PC-3 (cell line): ENCODE data around the gene ACTN1. TPM values are rescaled to one million over a fixed set of nuclear protein-coding genes. Genes with fewer than 3 reads are reported as not detected.

Experiments used
- ATAC-seq: fragments of 200-7000 bp; cut with Tn5 transposase; 2 replicates; pipeline ENCODE4 v1.9.1; 2020; ENCODE audit warnings: mild to moderate bottlenecking, moderate library complexity
- BruUV-seq: library from RNA; stranded (reverse); fragments of 400-500 nt; replicated peaks from 2 replicates; lab custom pipeline; 2021; lab: Mats Ljungman, UMichigan
- CTCF ChIA-PET: fragments of 300-600 bp; sonication (Branson Sonifier 250); formaldehyde crosslinking; loops from one replicate; lab custom pipeline; 2022; ENCODE audit warnings: antibody characterized with exemption; lab: Charles Lee
- POLR2A ChIA-PET: fragments of 300-600 bp; sonication (Branson Sonifier 250); formaldehyde crosslinking; loops from one replicate; lab custom pipeline; 2022; ENCODE audit warnings: antibody characterized with exemption; ENCODE audit not compliant: unreplicated experiment; lab: Charles Lee
- DNase-seq: peaks from one replicate; pipeline ENCODE4 v3.0.0-alpha.2; 2015
- H2AFZ ChIP-seq: fragments of 300-600 bp; sonication (generic); 2 replicates; pipeline ENCODE4 v1.6.0; 2016; ENCODE audit warnings: antibody characterized with exemption, low read length
- H3F3A ChIP-seq: fragments of 300-600 bp; sonication (generic); one replicate; pipeline ENCODE4 v1.6.0; 2017; ENCODE audit warnings: antibody characterized with exemption, low read length, control low read depth, mild to moderate bottlenecking; ENCODE audit not compliant: unreplicated experiment
- H3K27ac ChIP-seq: fragments of 300-600 bp; sonication (generic); 2 replicates; pipeline ENCODE4 v1.5.1; 2016; ENCODE audit warnings: mild to moderate bottlenecking, low read length
- H3K27me3 ChIP-seq: fragments of 300-600 bp; sonication (generic); 2 replicates; pipeline ENCODE4 v1.6.1; 2016; ENCODE audit warnings: low read length, mixed read lengths
- H3K36me3 ChIP-seq: fragments of 300-600 bp; sonication (generic); 2 replicates; pipeline ENCODE4 v1.6.1; 2016; ENCODE audit warnings: low read depth, mixed run types, low read length, mixed read lengths
- H3K4me1 ChIP-seq: fragments of 300-600 bp; sonication (generic); 2 replicates; pipeline ENCODE4 v1.5.1; 2016; ENCODE audit warnings: low read length; ENCODE audit not compliant: insufficient read depth
- H3K4me2 ChIP-seq: fragments of 300-600 bp; sonication (generic); 2 replicates; pipeline ENCODE4 v1.6.0; 2016; ENCODE audit warnings: low read length
- H3K4me3 ChIP-seq: fragments of 300-600 bp; sonication (generic); 2 replicates; pipeline ENCODE4 v1.5.1; 2016; ENCODE audit warnings: mild to moderate bottlenecking, low read length, mixed read lengths
- H3K79me2 ChIP-seq: fragments of 300-600 bp; sonication (generic); 2 replicates; pipeline ENCODE4 v1.6.1; 2017; ENCODE audit warnings: low read length, mixed read lengths
- H3K9ac ChIP-seq: fragments of 300-600 bp; sonication (generic); 2 replicates; pipeline ENCODE4 v1.6.0; 2016; ENCODE audit warnings: mild to moderate bottlenecking, low read length
- H3K9me2 ChIP-seq: fragments of 300-600 bp; sonication (generic); replicated peaks from 2 replicates; pipeline ENCODE4 v1.6.1; 2016; ENCODE audit warnings: mixed run types, low read length, mixed read lengths
- H3K9me3 ChIP-seq: fragments of 300-600 bp; sonication (generic); 2 replicates; pipeline ENCODE4 v1.6.1; 2016; ENCODE audit warnings: low read length, mixed read lengths
- H4K20me1 ChIP-seq: fragments of 300-600 bp; sonication (generic); 2 replicates; pipeline ENCODE4 v1.6.1; 2016; ENCODE audit warnings: low read length, mixed read lengths
- EZH2 ChIP-seq: fragments of 300-600 bp; sonication (generic); IDR thresholded peaks from one replicate; pipeline ENCODE4 v1.6.1; 2017; ENCODE audit warnings: antibody characterized with exemption, mild to moderate bottlenecking, low read length; ENCODE audit not compliant: unreplicated experiment
- EZH2phosphoT487 ChIP-seq: fragments of 300-600 bp; sonication (generic); IDR thresholded peaks from 2 replicates; pipeline ENCODE4 v1.6.1; 2018; ENCODE audit warnings: mild to moderate bottlenecking, antibody characterized with exemption, low read length, borderline replicate concordance
- intact Hi-C: fragments of 100-400 bp; cut with micrococcal nuclease; formaldehyde crosslinking; loops from 2 replicates; pipeline ENCODE4 v1.9.0; 2023
- total RNA-seq: library from RNA; depleted of rRNA; stranded (reverse); fragments of >200 nt; gene quantifications from 2 replicates; pipeline ENCODE4 v1.2.3, GENCODE V29; 2014
- TF ChIP-seq, protein P1 (sequence below): fragments of 300-600 bp; sonication (generic); conservative IDR thresholded peaks from 2 replicates; pipeline ENCODE4 v1.5.1; 2017; ENCODE audit warnings: antibody characterized with exemption, low read depth, mild to moderate bottlenecking, low read length

The ACTN1 gene
- total RNA-seq, 1 experiment from 2014 or later: 303 TPM

DNA sequence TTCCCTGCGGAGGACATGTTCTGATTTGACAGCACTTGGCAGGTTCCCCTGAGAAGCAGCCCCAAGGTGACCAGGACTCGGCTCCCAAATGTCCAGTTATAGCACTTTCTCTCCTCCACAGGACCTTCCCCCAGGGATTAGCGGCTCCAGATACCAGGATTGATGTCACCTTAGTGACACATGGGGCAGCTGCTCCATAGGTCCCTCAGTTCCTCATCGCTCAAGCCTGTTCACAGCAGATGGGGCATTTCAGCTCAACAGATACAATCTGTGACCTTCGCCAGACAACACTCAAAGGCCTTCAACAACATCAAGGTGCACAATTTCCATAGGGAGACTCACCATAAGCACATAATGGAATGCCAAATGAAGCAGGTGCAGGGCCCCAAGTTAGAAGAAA is 118.3 kb downstream of the ACTN1 start:
- no peak for ATAC-seq
- BruUV-seq: no TSS peak

DNA sequence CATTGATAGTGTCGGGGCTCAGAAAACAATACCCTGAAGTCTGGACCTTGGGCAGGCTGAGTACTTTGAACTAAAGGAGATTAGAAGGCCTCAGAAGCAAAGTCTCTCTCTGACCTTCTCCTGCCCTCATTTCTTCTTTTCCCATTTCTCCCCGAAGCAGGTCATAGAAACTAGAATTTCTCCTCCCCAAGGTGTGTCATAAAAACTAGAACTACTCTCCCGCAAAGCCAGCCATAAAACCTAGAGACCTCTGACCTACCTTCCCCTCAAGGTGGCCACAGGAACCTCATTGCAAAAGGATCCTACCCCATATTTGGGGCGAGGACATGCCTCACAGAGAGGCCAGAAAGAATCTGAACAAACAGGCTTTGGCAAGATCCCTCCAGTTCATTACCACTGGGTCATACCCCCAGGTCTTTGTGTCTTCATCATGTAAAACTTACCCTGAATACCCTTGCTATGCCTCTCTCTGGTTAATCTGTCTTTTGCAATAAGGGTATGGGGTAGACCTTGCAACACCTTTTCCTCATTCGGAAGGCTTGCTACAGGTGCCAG is 121.5 kb downstream of the ACTN1 start:
- no peak for DNase-seq
- H3K4me1 ChIP-seq: no peaks in the 10 kb centered on the region
- H4K20me1 ChIP-seq: no peaks in the 10 kb centered on the region
- intact Hi-C loops: no loop called here
- no peak overlapping the region for H2AFZ ChIP-seq
- no peaks in the 10 kb centered on the region for H3K79me2 ChIP-seq
- no peaks in the 10 kb centered on the region for H3K9me3 ChIP-seq
- no peaks in the 10 kb centered on the region for H3K27me3 ChIP-seq
- no peak overlapping the region for H3K4me3 ChIP-seq
- POLR2A ChIA-PET: no interaction called here
- H3K9ac ChIP-seq: no peak overlapping the region
- TF ChIP-seq, protein P1, sequence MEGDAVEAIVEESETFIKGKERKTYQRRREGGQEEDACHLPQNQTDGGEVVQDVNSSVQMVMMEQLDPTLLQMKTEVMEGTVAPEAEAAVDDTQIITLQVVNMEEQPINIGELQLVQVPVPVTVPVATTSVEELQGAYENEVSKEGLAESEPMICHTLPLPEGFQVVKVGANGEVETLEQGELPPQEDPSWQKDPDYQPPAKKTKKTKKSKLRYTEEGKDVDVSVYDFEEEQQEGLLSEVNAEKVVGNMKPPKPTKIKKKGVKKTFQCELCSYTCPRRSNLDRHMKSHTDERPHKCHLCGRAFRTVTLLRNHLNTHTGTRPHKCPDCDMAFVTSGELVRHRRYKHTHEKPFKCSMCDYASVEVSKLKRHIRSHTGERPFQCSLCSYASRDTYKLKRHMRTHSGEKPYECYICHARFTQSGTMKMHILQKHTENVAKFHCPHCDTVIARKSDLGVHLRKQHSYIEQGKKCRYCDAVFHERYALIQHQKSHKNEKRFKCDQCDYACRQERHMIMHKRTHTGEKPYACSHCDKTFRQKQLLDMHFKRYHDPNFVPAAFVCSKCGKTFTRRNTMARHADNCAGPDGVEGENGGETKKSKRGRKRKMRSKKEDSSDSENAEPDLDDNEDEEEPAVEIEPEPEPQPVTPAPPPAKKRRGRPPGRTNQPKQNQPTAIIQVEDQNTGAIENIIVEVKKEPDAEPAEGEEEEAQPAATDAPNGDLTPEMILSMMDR: no peak
- TF ChIP-seq EZH2phosphoT487 (no peak), EZH2 (no peak)
- CTCF ChIA-PET: no interaction called here
- no peaks in the 10 kb centered on the region; the same call in 1 of the 2 replicates for H3K36me3 ChIP-seq
- H3F3A ChIP-seq: no peaks in the 10 kb centered on the region
- no peaks in the 10 kb centered on the region for H3K9me2 ChIP-seq
- no TSS peak for BruUV-seq
- no peak for ATAC-seq
- no peak overlapping the region for H3K4me2 ChIP-seq
- no peak overlapping the region for H3K27ac ChIP-seq

More for the DNA sequence above, 118.3 kb downstream of the ACTN1 start:
- Histone ChIP-seq H2AFZ (no peak overlapping the region), H3K9me3 (peaks cover 5% of the 10 kb centered on the region; the same call in 1 of the 2 replicates), H3K27ac (no peak overlapping the region), H3K9ac (no peak overlapping the region), H3K27me3 (no peaks in the 10 kb centered on the region), H3K4me2 (no peak overlapping the region), H3F3A (no peaks in the 10 kb centered on the region), H3K79me2 (no peaks in the 10 kb centered on the region), H4K20me1 (no peaks in the 10 kb centered on the region), H3K4me1 (no peaks in the 10 kb centered on the region), H3K9me2 (no peaks in the 10 kb centered on the region), H3K4me3 (no peak overlapping the region), H3K36me3 (peaks cover 10% of the 10 kb centered on the region)
- ChIA-PET POLR2A (no interaction called here), CTCF (no interaction called here)
- no peak for DNase-seq
- intact Hi-C loops: loop anchor here (10.0 kb wide), 1 partner anchor 604 kb away; no protein-coding TSS in a partner anchor
- no peak for TF ChIP-seq EZH2phosphoT487
- TF ChIP-seq, protein P1: no peak

DNA sequence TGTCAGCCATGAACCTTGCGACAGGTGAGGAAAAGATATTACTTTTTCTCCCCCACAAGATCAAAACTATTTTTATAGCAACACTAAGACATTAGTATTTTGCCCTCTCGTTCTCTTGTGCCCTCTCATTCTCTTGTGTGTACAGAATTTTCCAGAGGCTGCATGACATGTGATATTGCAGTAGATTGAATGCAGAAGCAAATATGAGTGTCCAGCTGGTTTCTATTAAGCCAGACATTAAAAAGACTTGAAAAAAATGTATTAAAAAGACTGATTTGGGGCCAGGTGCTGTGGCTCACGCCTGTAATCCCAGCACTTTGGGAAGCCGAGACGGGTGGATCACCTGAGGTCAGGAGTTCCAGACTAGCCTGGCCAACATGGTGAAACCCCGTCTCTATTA is 122.5 kb downstream of the ACTN1 start:
- Histone ChIP-seq H3K27ac (no peak overlapping the region), H3K27me3 (no peaks in the 10 kb centered on the region), H3K36me3 (peaks cover 2% of the 10 kb centered on the region; the same call in 1 of the 2 replicates), H3K9me3 (no peaks in the 10 kb centered on the region), H3K9me2 (no peaks in the 10 kb centered on the region), H3K4me2 (no peak overlapping the region), H4K20me1 (no peaks in the 10 kb centered on the region), H3K9ac (no peak overlapping the region), H3K4me3 (no peak overlapping the region), H3K4me1 (no peaks in the 10 kb centered on the region), H2AFZ (no peak overlapping the region), H3K79me2 (no peaks in the 10 kb centered on the region), H3F3A (no peaks in the 10 kb centered on the region)
- ChIA-PET CTCF (no interaction called here), POLR2A (no interaction called here)
- no peak for TF ChIP-seq EZH2
- TF ChIP-seq, protein P1: no peak
- TF ChIP-seq EZH2phosphoT487: no peak
- no peak for ATAC-seq
- BruUV-seq: no TSS peak
- intact Hi-C loops: no loop called here
- no peak for DNase-seq
